ENCODE data around the gene NIPSNAP2. TPM values are rescaled to one million over a fixed set of nuclear protein-coding genes. Genes with fewer than 3 reads are reported as not detected.
"Not testable (repeated sequence)": the region's sequence is repeated elsewhere in the genome, so short reads cannot be mapped to it uniquely, and the experiment has no call there.

The NIPSNAP2 gene
- total RNA-seq, 1 donor from 2014 or later = 43.0 TPM

GRCh38 chr7:56033671-56034432, 69.5 kb downstream of the NIPSNAP2 start:
- peak overlapping the region; percentile 85 for H3K4me3 Mint-ChIP-seq (ENCODE audit: unreplicated experiment)
- H3K36me3 Mint-ChIP-seq (ENCODE audit: low read depth) = peaks cover 10% of the 10 kb centered on the region
- DNase-seq (ENCODE audit: low spot score) = no peak

GRCh38 chr7:56040730-56041129, 76.3 kb downstream of the NIPSNAP2 start:
- TF ChIP-seq, protein P1, sequence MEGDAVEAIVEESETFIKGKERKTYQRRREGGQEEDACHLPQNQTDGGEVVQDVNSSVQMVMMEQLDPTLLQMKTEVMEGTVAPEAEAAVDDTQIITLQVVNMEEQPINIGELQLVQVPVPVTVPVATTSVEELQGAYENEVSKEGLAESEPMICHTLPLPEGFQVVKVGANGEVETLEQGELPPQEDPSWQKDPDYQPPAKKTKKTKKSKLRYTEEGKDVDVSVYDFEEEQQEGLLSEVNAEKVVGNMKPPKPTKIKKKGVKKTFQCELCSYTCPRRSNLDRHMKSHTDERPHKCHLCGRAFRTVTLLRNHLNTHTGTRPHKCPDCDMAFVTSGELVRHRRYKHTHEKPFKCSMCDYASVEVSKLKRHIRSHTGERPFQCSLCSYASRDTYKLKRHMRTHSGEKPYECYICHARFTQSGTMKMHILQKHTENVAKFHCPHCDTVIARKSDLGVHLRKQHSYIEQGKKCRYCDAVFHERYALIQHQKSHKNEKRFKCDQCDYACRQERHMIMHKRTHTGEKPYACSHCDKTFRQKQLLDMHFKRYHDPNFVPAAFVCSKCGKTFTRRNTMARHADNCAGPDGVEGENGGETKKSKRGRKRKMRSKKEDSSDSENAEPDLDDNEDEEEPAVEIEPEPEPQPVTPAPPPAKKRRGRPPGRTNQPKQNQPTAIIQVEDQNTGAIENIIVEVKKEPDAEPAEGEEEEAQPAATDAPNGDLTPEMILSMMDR (IDR thresholded peaks at IDR 0.05) = no peak
- H3K9me3 Mint-ChIP-seq (ENCODE audit: low read depth) = no peaks in the 10 kb centered on the region
- no peak overlapping the region for H3K27ac Mint-ChIP-seq (ENCODE audit: unreplicated experiment)
- no peak for DNase-seq (ENCODE audit: low spot score)
- H3K4me1 Mint-ChIP-seq (ENCODE audit: low read depth) = no peaks in the 10 kb centered on the region
- H3K36me3 Mint-ChIP-seq (ENCODE audit: low read depth) = no peaks in the 10 kb centered on the region
- H3K4me3 Mint-ChIP-seq (ENCODE audit: unreplicated experiment) = no peak overlapping the region
- no peaks in the 10 kb centered on the region for H3K27me3 Mint-ChIP-seq (ENCODE audit: low read depth)

More at GRCh38 chr7:56033671-56034432, 69.5 kb downstream of the NIPSNAP2 start:
- Mint-ChIP-seq H3K9me3 (ENCODE audit: low read depth) (no peaks in the 10 kb centered on the region), H3K27me3 (ENCODE audit: low read depth) (no peaks in the 10 kb centered on the region), H3K4me1 (ENCODE audit: low read depth) (peaks cover 19% of the 10 kb centered on the region), H3K27ac (ENCODE audit: unreplicated experiment) (peak overlapping the region; percentile 88)
- TF ChIP-seq, protein P1 (IDR thresholded peaks at IDR 0.05) = peak; percentile 62

DNA sequence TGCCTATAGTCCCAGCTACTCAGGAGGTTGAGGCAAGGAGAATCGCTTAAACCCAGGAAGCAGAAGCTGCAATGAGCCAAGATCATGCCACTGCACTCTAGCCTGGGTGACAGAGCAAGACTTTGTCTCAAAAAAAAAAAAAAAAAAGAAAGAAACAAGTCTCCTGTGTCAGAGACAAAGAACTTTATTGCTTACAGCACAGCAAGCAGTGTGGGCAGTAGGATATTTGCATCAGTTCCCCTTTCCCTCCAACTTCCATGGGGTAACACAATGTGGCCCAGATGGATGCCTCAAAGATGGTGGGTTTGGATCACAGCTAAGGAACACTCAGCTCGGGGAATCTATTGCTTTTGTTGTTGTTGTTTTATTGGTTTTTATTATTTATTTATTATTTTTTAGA, 81.4 kb downstream of the NIPSNAP2 start:
- not testable (repeated sequence) for H3K9me3 Mint-ChIP-seq (ENCODE audit: low read depth); DNase-seq (ENCODE audit: low spot score); H3K27ac Mint-ChIP-seq (ENCODE audit: unreplicated experiment); H3K4me3 Mint-ChIP-seq (ENCODE audit: unreplicated experiment); H3K36me3 Mint-ChIP-seq (ENCODE audit: low read depth); H3K27me3 Mint-ChIP-seq (ENCODE audit: low read depth)
- peaks cover 34% of the 10 kb centered on the region for H3K4me1 Mint-ChIP-seq (ENCODE audit: low read depth)

- Mint-ChIP-seq H3K27me3 (ENCODE audit: low read depth) (no peaks in the 10 kb centered on the region), H3K4me1 (ENCODE audit: low read depth) (peaks cover 37% of the 10 kb centered on the region), H3K27ac (ENCODE audit: unreplicated experiment) (peak overlapping the region; percentile 91), H3K4me3 (ENCODE audit: unreplicated experiment) (no peak overlapping the region), H3K9me3 (ENCODE audit: low read depth) (no peaks in the 10 kb centered on the region), H3K36me3 (ENCODE audit: low read depth) (no peaks in the 10 kb centered on the region)
- no peak for DNase-seq (ENCODE audit: low spot score)
- TF ChIP-seq, protein P1 (IDR thresholded peaks at IDR 0.05) = no peak
Measured at GRCh38 chr7:56046721-56047445, 82.5 kb downstream of the NIPSNAP2 start.

DNA sequence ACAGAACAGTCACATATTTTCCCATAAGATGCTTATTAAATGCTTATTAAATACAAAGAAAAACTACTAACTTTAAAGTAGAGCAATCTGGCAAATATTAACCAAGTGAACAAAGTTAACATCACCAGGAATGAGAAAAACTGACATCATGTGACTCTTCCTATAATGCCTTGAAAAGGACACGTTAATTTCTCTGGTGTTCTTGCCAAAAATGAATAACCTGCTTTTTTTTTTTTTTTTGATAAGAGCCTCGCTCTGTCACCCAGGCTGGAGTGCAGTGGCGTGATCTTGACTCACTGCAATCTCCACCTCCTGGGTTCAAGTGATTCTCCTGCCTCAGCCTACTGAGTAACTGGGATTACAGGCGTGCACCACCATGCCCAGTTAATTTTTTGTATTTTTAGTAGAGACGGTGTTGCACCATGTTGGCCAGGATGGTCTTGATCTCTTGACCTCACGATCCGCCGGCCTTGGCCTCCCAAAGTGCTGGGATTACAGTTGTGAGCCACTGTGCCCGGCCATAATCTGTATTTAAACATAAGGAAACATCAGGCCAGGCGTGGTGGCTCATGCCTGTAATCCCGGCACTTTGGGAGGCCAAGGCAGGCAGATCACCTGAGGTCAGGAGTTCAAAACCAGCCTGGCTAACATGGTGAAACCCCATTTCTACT, 83.2 kb downstream of the NIPSNAP2 start:
- not testable (repeated sequence) for H3K27me3 Mint-ChIP-seq (ENCODE audit: low read depth); H3K4me3 Mint-ChIP-seq (ENCODE audit: unreplicated experiment); H3K9me3 Mint-ChIP-seq (ENCODE audit: low read depth); H3K36me3 Mint-ChIP-seq (ENCODE audit: low read depth); DNase-seq (ENCODE audit: low spot score)
- peaks cover 41% of the 10 kb centered on the region for H3K4me1 Mint-ChIP-seq (ENCODE audit: low read depth)
- peak overlapping the region; percentile 91 for H3K27ac Mint-ChIP-seq (ENCODE audit: unreplicated experiment)

- H3K4me1 Mint-ChIP-seq (ENCODE audit: low read depth) = peaks cover 47% of the 10 kb centered on the region
- no peak overlapping the region for H3K4me3 Mint-ChIP-seq (ENCODE audit: unreplicated experiment)
- H3K27me3 Mint-ChIP-seq (ENCODE audit: low read depth) = no peaks in the 10 kb centered on the region
- H3K27ac Mint-ChIP-seq (ENCODE audit: unreplicated experiment) = peak overlapping the region; percentile 75
- no peaks in the 10 kb centered on the region for H3K9me3 Mint-ChIP-seq (ENCODE audit: low read depth)
- no peak for DNase-seq (ENCODE audit: low spot score)
- TF ChIP-seq, protein P1 (IDR thresholded peaks at IDR 0.05) = no peak
- H3K36me3 Mint-ChIP-seq (ENCODE audit: low read depth) = no peaks in the 10 kb centered on the region
Measured at GRCh38 chr7:56048245-56048644, 83.9 kb downstream of the NIPSNAP2 start.

Measured in chondrocyte (in vitro differentiated cells).